Stomach (tissue), 19 donors: ENCODE measurements around the gene COP1. TPM values are rescaled to one million over a fixed set of nuclear protein-coding genes. Genes with fewer than 3 reads are reported as not detected.
A peak's percentile ranks its signal among the peaks of the same experiment; 100 is the strongest.

Source experiments
- DNase-seq, 2 donors: peaks; one replicate each; pipeline versions ENCODE4 v3.0.0 to v3.0.0-alpha.2; 2013 to 2019
- H3K27ac ChIP-seq, 5 donors: fragments of 200-600 bp in 4 of 5; sonication (generic) in 4 of 5; one replicate each; pipeline ENCODE4 v1.5.1; 2013 to 2019; ENCODE audit warnings: mild to moderate bottlenecking in 1 of 5, moderate library complexity in 1 of 5
- H3K27me3 ChIP-seq, 3 donors: fragments of 200-600 bp; sonication (generic); one replicate each; pipeline ENCODE4 v1.5.1; 2017 to 2019; ENCODE audit warnings: mixed run types in 1 of 3
- H3K36me3 ChIP-seq, 4 donors: fragments of 200-600 bp; sonication (generic); 1 replicate in 3 of 4; 2 replicates in 1 of 4; pipeline ENCODE4 v1.5.1; 2016 to 2019
- H3K4me1 ChIP-seq, 4 donors: fragments of 200-600 bp; sonication (generic); one replicate each; pipeline ENCODE4 v1.5.1; 2016 to 2019
- H3K4me3 ChIP-seq, 4 donors: fragments of 200-600 bp; sonication (generic) in 3 of 4; one replicate each; pipeline ENCODE4 v1.5.1; 2016 to 2019; ENCODE audit warnings: mild to moderate bottlenecking in 1 of 4
- H3K9me3 ChIP-seq, 4 donors: fragments of 200-600 bp; sonication (generic); one replicate each; pipeline ENCODE4 v1.5.1; 2016 to 2019
- EP300 ChIP-seq: sonication (generic); formaldehyde crosslinking; IDR thresholded peaks from one replicate; pipeline ENCODE4 v1.6.1; 2017; ENCODE audit warnings: antibody characterized with exemption
- POLR2A ChIP-seq, 4 donors: fragments of 450-650 bp; IDR thresholded peaks; one replicate each; pipeline ENCODE4 v1.6.1; 2016; ENCODE audit warnings: antibody characterized with exemption in 4 of 4, control low read depth in 2 of 4, mild to moderate bottlenecking in 1 of 4, moderate library complexity in 1 of 4
- POLR2AphosphoS5 ChIP-seq, 3 donors: sonication (generic); formaldehyde crosslinking; IDR thresholded peaks; one replicate each; pipeline ENCODE4 v1.6.1; 2016; ENCODE audit warnings: antibody characterized with exemption in 3 of 3
- WGBS, 5 donors: extraction: QIAGEN DNeasy Blood & Tissue Kit in 3 of 5; methylation state at CpG; one replicate each; pipeline versions ENCODE4 v1.1.5 to v1.1.7; 2013 to 2018; 5-methylcytosine and 5-hydroxymethylcytosine counted together
- intact Hi-C: fragments of 100-400 bp; cut with DNase I; formaldehyde crosslinking; loops from one replicate; pipeline ENCODE4 v1.15.1; 2023; ENCODE audit warnings: low total_unique reads
- long read RNA-seq, 10 donors: transcript quantifications; one replicate each; lab custom pipeline, GENCODE V29; 2026
- polyA plus RNA-seq, 3 donors: library from polyadenylated mRNA; stranded (reverse); fragments of 200-250 nt; gene quantifications; one replicate each; pipeline ENCODE4 v1.2.3, GENCODE V29; 2013
- total RNA-seq, 5 donors: library from RNA; depleted of rRNA; stranded (reverse); fragments of >200 nt; gene quantifications; one replicate each; pipeline versions ENCODE4 v1.1.0 to v1.2.3, GENCODE V29; 2014 to 2016
- TF ChIP-seq, protein P1 (sequence below), 7 experiments: fragments of 450-650 bp in 4 of 7; fragments of 200-600 bp in 3 of 7; sonication (generic) in 3 of 7; IDR thresholded peaks; one replicate each; pipeline ENCODE4 v1.5.1; 2016 to 2019; ENCODE audit warnings: antibody characterized with exemption in 7 of 7, control low read depth in 2 of 7, mild to moderate bottlenecking in 1 of 7
- donor health status: healthy with polysubstance abuse.
- donor health status: Bipolar disorder and iron deficiency.
- donor health status: healthy.

Gene COP1
- total RNA-seq, result 100 to 1,000 TPM in 1 of 5 donors, 10 to 100 TPM in 4; 37.3 to 127 (median 63.7) TPM
- 10 to 100 TPM; 36.2 to 48.9 (median 42.7) TPM for polyA plus RNA-seq
- long read RNA-seq, donor 1, transcript COP1-208 (2 exons, 450 nt), result major isoform, 6 of 7 reads
- long read RNA-seq, donor 1, partial matches to known transcripts, result 0 of 7 reads
- long read RNA-seq, donor 1, other reads (novel, unspliced or antisense), result 0 of 7 reads
- long read RNA-seq, donor 2, partial matches to known transcripts, result 0 of 6 reads
- long read RNA-seq, donor 2, other reads (novel, unspliced or antisense), result 0 of 6 reads
- long read RNA-seq, donor 3, partial matches to known transcripts, result 0 of 4 reads
- long read RNA-seq, donor 3, other reads (novel, unspliced or antisense), result 0 of 4 reads
- long read RNA-seq, donor 4, partial matches to known transcripts, result 0 of 1 reads
- long read RNA-seq, donor 4, other reads (novel, unspliced or antisense), result 0 of 1 reads
- long read RNA-seq, donor 5, partial matches to known transcripts, result 0 of 3 reads
- long read RNA-seq, donor 5, other reads (novel, unspliced or antisense), result 0 of 3 reads
- long read RNA-seq, donor 6, result 0 reads
- long read RNA-seq, donor 7, transcript COP1-204 (20 exons, 3,033 nt), result major isoform, 5 of 10 reads
- long read RNA-seq, donor 7, partial matches to known transcripts, result 0 of 10 reads
- long read RNA-seq, donor 7, other reads (novel, unspliced or antisense), result 0 of 10 reads
- long read RNA-seq, donor 8, transcript COP1-208 (2 exons, 450 nt), result major isoform, 5 of 15 reads
- long read RNA-seq, donor 8, partial matches to known transcripts, result 7 of 15 reads
- long read RNA-seq, donor 8, other reads (novel, unspliced or antisense), result 0 of 15 reads
- long read RNA-seq, donor 9, partial matches to known transcripts, result 0 of 4 reads
- long read RNA-seq, donor 9, other reads (novel, unspliced or antisense), result 0 of 4 reads
- long read RNA-seq, donor 10, partial matches to known transcripts, result 0 of 2 reads
- long read RNA-seq, donor 10, other reads (novel, unspliced or antisense), result 0 of 2 reads

GRCh38 chr1:176206961-176207902 is at the start of gene COP1:
COP1 (minus strand) TSS chr1:176207286; CDS start chr1:176206978, 308 bp downstream.
- Histone ChIP-seq H3K27ac (peak within 1 kb of the TSS; percentile 97 to 98 (median 98)), H3K4me3 (peak within 1 kb of the TSS; percentile 73 to 86 (median 82)), H3K9me3 (no peaks in the 10 kb centered on the region), H3K27me3 (no peaks in the 10 kb centered on the region), H3K36me3 (no peaks in the 10 kb centered on the region), H3K4me1 (peaks cover 23 to 67% (median 33%) of the 10 kb centered on the region in 4 donors)
- peak; percentile 98 for DNase-seq
- 0 to 1% (median 0%) methylated on average over 38 to 92 of the region's 92 CpGs for WGBS, 5 donors
- peak; percentile 47 to 92 (median 78) for TF ChIP-seq POLR2AphosphoS5 (IDR thresholded peaks at IDR 0.05)
- TF ChIP-seq, protein P1, sequence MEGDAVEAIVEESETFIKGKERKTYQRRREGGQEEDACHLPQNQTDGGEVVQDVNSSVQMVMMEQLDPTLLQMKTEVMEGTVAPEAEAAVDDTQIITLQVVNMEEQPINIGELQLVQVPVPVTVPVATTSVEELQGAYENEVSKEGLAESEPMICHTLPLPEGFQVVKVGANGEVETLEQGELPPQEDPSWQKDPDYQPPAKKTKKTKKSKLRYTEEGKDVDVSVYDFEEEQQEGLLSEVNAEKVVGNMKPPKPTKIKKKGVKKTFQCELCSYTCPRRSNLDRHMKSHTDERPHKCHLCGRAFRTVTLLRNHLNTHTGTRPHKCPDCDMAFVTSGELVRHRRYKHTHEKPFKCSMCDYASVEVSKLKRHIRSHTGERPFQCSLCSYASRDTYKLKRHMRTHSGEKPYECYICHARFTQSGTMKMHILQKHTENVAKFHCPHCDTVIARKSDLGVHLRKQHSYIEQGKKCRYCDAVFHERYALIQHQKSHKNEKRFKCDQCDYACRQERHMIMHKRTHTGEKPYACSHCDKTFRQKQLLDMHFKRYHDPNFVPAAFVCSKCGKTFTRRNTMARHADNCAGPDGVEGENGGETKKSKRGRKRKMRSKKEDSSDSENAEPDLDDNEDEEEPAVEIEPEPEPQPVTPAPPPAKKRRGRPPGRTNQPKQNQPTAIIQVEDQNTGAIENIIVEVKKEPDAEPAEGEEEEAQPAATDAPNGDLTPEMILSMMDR (IDR thresholded peaks at IDR 0.05), result peak in 2 of 7 experiments; percentile 29 to 37
- no peak for TF ChIP-seq EP300
- no peak for TF ChIP-seq POLR2A (IDR thresholded peaks at IDR 0.05)
- intact Hi-C loops, result no loop called here

DNA sequence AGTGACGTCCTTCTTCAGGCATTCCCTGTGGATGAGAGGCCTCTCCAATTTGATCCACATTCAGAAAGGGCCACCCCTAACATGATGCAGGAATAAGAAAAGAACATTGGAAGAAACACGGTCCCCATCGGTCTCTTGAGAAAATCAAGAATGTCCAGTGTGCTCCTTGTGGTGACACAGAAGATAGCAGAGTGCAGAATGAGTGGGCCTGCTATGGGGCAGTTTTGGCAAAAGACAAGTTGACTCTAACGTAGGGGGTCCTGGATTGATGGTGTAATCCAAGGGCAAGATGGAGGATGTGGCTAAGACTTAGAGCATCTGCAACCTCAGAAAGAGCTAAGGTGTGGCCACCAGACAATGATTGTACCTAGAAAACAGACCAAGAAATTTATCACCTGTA is 45.1 kb upstream of the COP1 start:
- DNase-seq, result no peak
- H3K27me3 ChIP-seq, result no peaks in the 10 kb centered on the region
- no peaks in the 10 kb centered on the region for H3K36me3 ChIP-seq
- intact Hi-C loops, result no loop called here
- no peak for TF ChIP-seq POLR2AphosphoS5 (IDR thresholded peaks at IDR 0.05)
- no peak for TF ChIP-seq EP300
- no peak for TF ChIP-seq POLR2A (IDR thresholded peaks at IDR 0.05)
- TF ChIP-seq, protein P1 (IDR thresholded peaks at IDR 0.05), result no peak
- H3K4me3 ChIP-seq, result no peak overlapping the region
- no peaks in the 10 kb centered on the region for H3K9me3 ChIP-seq
- no peaks in the 10 kb centered on the region for H3K4me1 ChIP-seq
- no peak overlapping the region for H3K27ac ChIP-seq
- WGBS, 5 donors, result 78 to 93% (median 90%) methylated on average over 4 of the region's 4 CpGs

GRCh38 chr1:176244851-176245250 is 37.8 kb upstream of the COP1 start:
- no peaks in the 10 kb centered on the region for H3K36me3 ChIP-seq
- H3K4me1 ChIP-seq, result no peaks in the 10 kb centered on the region
- no peak overlapping the region for H3K27ac ChIP-seq
- no peaks in the 10 kb centered on the region for H3K9me3 ChIP-seq
- H3K27me3 ChIP-seq, result no peaks in the 10 kb centered on the region
- TF ChIP-seq EP300 (no peak), POLR2A (IDR thresholded peaks at IDR 0.05) (no peak), POLR2AphosphoS5 (IDR thresholded peaks at IDR 0.05) (no peak)
- TF ChIP-seq, protein P1 (IDR thresholded peaks at IDR 0.05), result no peak
- intact Hi-C loops, result no loop called here
- 53 to 63% (median 59%) methylated on average over 2 of the region's 2 CpGs for WGBS, 5 donors
- DNase-seq, result no peak
- H3K4me3 ChIP-seq, result no peak overlapping the region
